ENCODE results near the gene CDRT4. TPM values are rescaled to one million over a fixed set of nuclear protein-coding genes. Genes with fewer than 3 reads are reported as not detected.
"Not testable (repeated sequence)": the region's sequence is repeated elsewhere in the genome, so short reads cannot be mapped to it uniquely, and the experiment has no call there.

Gene CDRT4
- total and polyA plus RNA-seq, 10 of the 15 experiments (the other 5 are each of a cell fraction or from before 2014, with no cell fraction given), result 0.11 to 1.3 (median 0.51) TPM; not detected in 3

DNA sequence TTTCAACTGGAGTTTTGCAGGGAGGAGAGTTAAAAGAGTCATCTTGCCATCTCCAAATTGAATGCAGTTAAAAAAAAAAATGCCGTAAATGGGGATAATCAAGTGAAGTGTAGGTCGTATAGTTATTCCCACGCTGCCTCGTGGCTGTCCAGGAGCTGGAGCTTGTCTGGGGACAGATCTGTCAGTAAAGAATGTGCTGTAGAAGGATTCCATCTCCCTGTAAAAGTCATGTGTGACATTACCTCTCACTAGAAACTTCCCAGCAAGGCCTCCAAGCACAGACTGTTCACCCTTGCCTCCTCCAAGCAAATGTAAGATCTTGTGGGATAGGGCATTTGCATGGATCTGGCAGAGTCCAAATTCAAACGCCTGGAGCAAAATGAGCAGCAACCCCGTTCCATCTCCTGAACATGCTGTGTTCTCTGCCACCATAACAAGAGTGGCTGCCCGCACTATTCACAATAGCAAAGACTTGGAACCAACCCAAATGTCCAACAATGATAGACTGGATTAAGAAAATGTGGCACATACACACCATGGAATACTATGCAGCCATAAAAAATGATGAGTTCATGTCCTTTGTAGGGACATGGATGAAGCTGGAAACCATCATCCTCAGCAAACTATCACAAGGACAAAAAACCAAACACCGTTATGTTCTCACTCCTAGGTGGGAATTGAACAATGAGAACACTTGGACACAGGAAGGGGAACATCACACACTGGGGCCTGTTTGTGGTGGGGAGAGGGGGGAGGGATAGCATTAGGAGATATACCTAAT is 28.0 kb downstream of the CDRT4 start:
- intact Hi-C loops (cut with micrococcal nuclease; ENCODE audit: unreplicated experiment); H3K4me3 ChIP-seq; RAD21 ChIA-PET (ENCODE audit: unreplicated experiment); FAIRE-seq; ATAC-seq; H3K4me2 ChIP-seq (ENCODE audit: control insufficient read depth, insufficient read depth); in situ Hi-C loops (cut with MboI); BruUV-seq (replicated peaks); DNase-seq (ENCODE audit: low read depth, low spot score); H3K79me2 ChIP-seq (ENCODE audit: control insufficient read depth, insufficient read depth, low read length); H3K27me3 ChIP-seq (replicated peaks in 1 of 2; ENCODE audit: control insufficient read depth in 2 of 2, insufficient read depth in 2 of 2, low read length in 1 of 2); H3K9me3 ChIP-seq (replicated peaks; ENCODE audit: control insufficient read depth, insufficient read depth, low read length); H4K20me1 ChIP-seq (ENCODE audit: control insufficient read depth, insufficient read depth); H3K36me3 ChIP-seq (ENCODE audit: control insufficient read depth in 2 of 2, insufficient read depth in 2 of 2, low read length in 1 of 2); POLR2A ChIA-PET; H3K4me1 ChIP-seq (ENCODE audit: control insufficient read depth, insufficient read depth, low read length); H3K27ac ChIP-seq (ENCODE audit: control insufficient read depth, insufficient read depth); H2AFZ ChIP-seq (ENCODE audit: control insufficient read depth, low read depth, low read length); H3K9ac ChIP-seq (ENCODE audit: control insufficient read depth, insufficient read depth, low read length): not testable (repeated sequence)
- SMC1A ChIA-PET (ENCODE audit: uncharacterized antibody, unreplicated experiment), result interaction anchor here (0.6 kb wide), 1 partner anchor 1305 kb away, joined by 3 read pairs; no protein-coding TSS in a partner anchor
- 37% methylated on average over 8 of the region's 8 CpGs for WGBS (ENCODE audit: insufficient coverage, insufficient replicate concordance, low lambda C conversion rate, missing lambda C conversion rate)
- CTCF ChIA-PET, result interaction anchor here (1.3 kb wide), 1 partner anchor 11 kb away, joined by 3 read pairs; no protein-coding TSS in a partner anchor

DNA sequence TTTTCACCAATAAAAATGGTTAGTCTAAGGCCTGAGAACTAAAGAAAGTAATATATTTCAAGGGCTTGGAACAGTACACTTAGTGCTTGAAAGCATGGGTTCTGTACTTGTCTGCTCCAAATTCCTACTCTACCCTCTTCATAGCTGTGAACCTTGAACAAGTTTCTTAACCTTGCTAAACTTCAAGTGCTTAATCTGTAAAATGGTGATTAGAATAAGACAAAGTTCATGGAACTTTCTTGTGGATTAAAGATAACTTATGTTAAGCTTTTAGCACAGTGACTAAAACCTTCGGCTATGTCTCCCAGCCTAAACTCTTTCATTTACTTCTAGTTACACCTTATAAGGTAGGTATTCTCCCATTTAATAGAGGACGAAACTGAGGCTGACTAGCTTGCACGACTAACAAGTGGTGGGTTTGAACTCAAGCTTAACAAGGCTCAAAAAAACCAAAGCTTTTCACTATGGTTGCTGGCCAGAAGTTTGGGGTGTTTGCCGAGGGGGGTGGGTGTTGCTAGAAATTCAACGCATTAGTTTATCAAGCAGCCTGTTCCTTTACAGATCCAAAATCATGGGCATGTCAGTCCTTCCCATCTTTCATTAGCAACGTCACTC is 28.8 kb downstream of the CDRT4 start:
- DNase-seq (ENCODE audit: low read depth, low spot score) (no peak), ATAC-seq (no peak), FAIRE-seq (no peak)
- Histone ChIP-seq H3K27me3 (replicated peaks in 1 of 2; ENCODE audit: control insufficient read depth in 2 of 2, insufficient read depth in 2 of 2, low read length in 1 of 2) (no peaks in the 10 kb centered on the region), H2AFZ (ENCODE audit: control insufficient read depth, low read depth, low read length) (no peak overlapping the region), H4K20me1 (ENCODE audit: control insufficient read depth, insufficient read depth) (no peaks in the 10 kb centered on the region), H3K9ac (ENCODE audit: control insufficient read depth, insufficient read depth, low read length) (no peak overlapping the region), H3K4me3 (no peak overlapping the region), H3K4me2 (ENCODE audit: control insufficient read depth, insufficient read depth) (no peak overlapping the region), H3K79me2 (ENCODE audit: control insufficient read depth, insufficient read depth, low read length) (no peaks in the 10 kb centered on the region), H3K4me1 (ENCODE audit: control insufficient read depth, insufficient read depth, low read length) (no peaks in the 10 kb centered on the region), H3K27ac (ENCODE audit: control insufficient read depth, insufficient read depth) (no peak overlapping the region), H3K9me3 (replicated peaks; ENCODE audit: control insufficient read depth, insufficient read depth, low read length) (no peaks in the 10 kb centered on the region; the same call in 2 of the 3 replicates), H3K36me3 (ENCODE audit: control insufficient read depth in 2 of 2, insufficient read depth in 2 of 2, low read length in 1 of 2) (no peaks in the 10 kb centered on the region)
- WGBS (ENCODE audit: insufficient coverage, insufficient replicate concordance, low lambda C conversion rate, missing lambda C conversion rate), result 24% methylated on average over 6 of the region's 6 CpGs
- intact Hi-C loops (cut with micrococcal nuclease; ENCODE audit: unreplicated experiment), result no loop called here
- in situ Hi-C loops (cut with MboI), result no loop called here
- POLR2A ChIA-PET, result no interaction called here
- RAD21 ChIA-PET (ENCODE audit: unreplicated experiment), result no interaction called here
- BruUV-seq (replicated peaks), result no TSS peak
- SMC1A ChIA-PET (ENCODE audit: uncharacterized antibody, unreplicated experiment), result no interaction called here
- CTCF ChIA-PET, result interaction anchor here (1.3 kb wide), 1 partner anchor 11 kb away, joined by 3 read pairs; no protein-coding TSS in a partner anchor
- TF ChIP-seq CBX5 (IDR thresholded peaks at IDR 0.05; ENCODE audit: low read depth) (no peak), SUZ12 (IDR thresholded peaks at IDR 0.05; ENCODE audit: unreplicated experiment) (no peak), TCF3 (IDR thresholded peaks at IDR 0.05; ENCODE audit: borderline replicate concordance, insufficient read depth, low read depth, low read length) (no peak), RBBP5 (conservative IDR thresholded peaks at IDR 0.05) (no peak), MTA3 (IDR thresholded peaks at IDR 0.05; ENCODE audit: borderline replicate concordance, low read length) (no peak), IKZF2 (IDR thresholded peaks at IDR 0.05) (no peak)
- TF ChIP-seq, protein P1, sequence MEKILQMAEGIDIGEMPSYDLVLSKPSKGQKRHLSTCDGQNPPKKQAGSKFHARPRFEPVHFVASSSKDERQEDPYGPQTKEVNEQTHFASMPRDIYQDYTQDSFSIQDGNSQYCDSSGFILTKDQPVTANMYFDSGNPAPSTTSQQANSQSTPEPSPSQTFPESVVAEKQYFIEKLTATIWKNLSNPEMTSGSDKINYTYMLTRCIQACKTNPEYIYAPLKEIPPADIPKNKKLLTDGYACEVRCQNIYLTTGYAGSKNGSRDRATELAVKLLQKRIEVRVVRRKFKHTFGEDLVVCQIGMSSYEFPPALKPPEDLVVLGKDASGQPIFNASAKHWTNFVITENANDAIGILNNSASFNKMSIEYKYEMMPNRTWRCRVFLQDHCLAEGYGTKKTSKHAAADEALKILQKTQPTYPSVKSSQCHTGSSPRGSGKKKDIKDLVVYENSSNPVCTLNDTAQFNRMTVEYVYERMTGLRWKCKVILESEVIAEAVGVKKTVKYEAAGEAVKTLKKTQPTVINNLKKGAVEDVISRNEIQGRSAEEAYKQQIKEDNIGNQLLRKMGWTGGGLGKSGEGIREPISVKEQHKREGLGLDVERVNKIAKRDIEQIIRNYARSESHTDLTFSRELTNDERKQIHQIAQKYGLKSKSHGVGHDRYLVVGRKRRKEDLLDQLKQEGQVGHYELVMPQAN (conservative IDR thresholded peaks at IDR 0.05), result no peak
- TF ChIP-seq, protein P2, sequence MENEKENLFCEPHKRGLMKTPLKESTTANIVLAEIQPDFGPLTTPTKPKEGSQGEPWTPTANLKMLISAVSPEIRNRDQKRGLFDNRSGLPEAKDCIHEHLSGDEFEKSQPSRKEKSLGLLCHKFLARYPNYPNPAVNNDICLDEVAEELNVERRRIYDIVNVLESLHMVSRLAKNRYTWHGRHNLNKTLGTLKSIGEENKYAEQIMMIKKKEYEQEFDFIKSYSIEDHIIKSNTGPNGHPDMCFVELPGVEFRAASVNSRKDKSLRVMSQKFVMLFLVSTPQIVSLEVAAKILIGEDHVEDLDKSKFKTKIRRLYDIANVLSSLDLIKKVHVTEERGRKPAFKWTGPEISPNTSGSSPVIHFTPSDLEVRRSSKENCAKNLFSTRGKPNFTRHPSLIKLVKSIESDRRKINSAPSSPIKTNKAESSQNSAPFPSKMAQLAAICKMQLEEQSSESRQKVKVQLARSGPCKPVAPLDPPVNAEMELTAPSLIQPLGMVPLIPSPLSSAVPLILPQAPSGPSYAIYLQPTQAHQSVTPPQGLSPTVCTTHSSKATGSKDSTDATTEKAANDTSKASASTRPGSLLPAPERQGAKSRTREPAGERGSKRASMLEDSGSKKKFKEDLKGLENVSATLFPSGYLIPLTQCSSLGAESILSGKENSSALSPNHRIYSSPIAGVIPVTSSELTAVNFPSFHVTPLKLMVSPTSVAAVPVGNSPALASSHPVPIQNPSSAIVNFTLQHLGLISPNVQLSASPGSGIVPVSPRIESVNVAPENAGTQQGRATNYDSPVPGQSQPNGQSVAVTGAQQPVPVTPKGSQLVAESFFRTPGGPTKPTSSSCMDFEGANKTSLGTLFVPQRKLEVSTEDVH (IDR thresholded peaks at IDR 0.05; ENCODE audit: low read depth, partially characterized antibody), result no peak
